Body of pancreas (tissue), 4 donors: ENCODE data around the gene SLC10A6. TPM values are rescaled to one million over a fixed set of nuclear protein-coding genes. Genes with fewer than 3 reads are reported as not detected.
A peak's percentile ranks its signal among the peaks of the same experiment; 100 is the strongest.

Experiments
- ATAC-seq: fragments of 150-250 bp; one replicate; pipeline ENCODE4 v1.9.1; 2016
- DNase-seq, 4 donors: peaks; one replicate each; pipeline ENCODE4 v3.0.0-alpha.2; 2019
- H3K27ac ChIP-seq, 4 donors: fragments of 200-600 bp; sonication (generic); 1 replicate in 3 of 4; 2 replicates in 1 of 4; pipeline versions ENCODE4 v1.5.1 to v1.6.1; 2016 to 2019; ENCODE audit warnings: mild to moderate bottlenecking in 1 of 4, mixed read lengths in 1 of 4, moderate library complexity in 1 of 4
- H3K27me3 ChIP-seq, 2 donors: fragments of 200-600 bp; sonication (generic); one replicate each; pipeline ENCODE4 v1.6.0; 2016; ENCODE audit warnings: mild to moderate bottlenecking in 1 of 2
- H3K36me3 ChIP-seq, 2 donors: fragments of 200-600 bp; sonication (generic); replicated peaks in 1 of 2; 2 replicates each; pipeline ENCODE4 v1.5.1; 2016; ENCODE audit warnings: low read depth in 2 of 2; ENCODE audit not compliant: insufficient read depth in 1 of 2
- H3K4me1 ChIP-seq: fragments of 200-600 bp; sonication (generic); one replicate; pipeline ENCODE4 v1.6.0; 2016
- H3K4me3 ChIP-seq, 2 donors: fragments of 200-600 bp; sonication (generic); 1 replicate in 1 of 2; 2 replicates in 1 of 2; pipeline ENCODE4 v1.5.1; 2016 to 2019
- H3K9me3 ChIP-seq, 3 donors: fragments of 200-600 bp; sonication (generic); 1 replicate in 2 of 3; 2 replicates in 1 of 3; pipeline ENCODE4 v1.5.1; 2016
- CTCF ChIP-seq, 7 experiments: fragments of 450-650 bp in 4 of 7; fragments of 200-600 bp in 3 of 7; sonication (generic) in 3 of 7; IDR thresholded peaks; one replicate each; pipeline ENCODE4 v1.5.1; 2016 to 2019; ENCODE audit warnings: antibody characterized with exemption in 7 of 7
- POLR2A ChIP-seq, 3 donors: fragments of 450-650 bp; IDR thresholded peaks; one replicate each; pipeline ENCODE4 v1.6.1; 2016; ENCODE audit warnings: antibody characterized with exemption in 3 of 3, mild to moderate bottlenecking in 2 of 3
- WGBS, 2 donors: methylation state at CpG; one replicate each; pipeline ENCODE4 v1.1.5; 2017; 5-methylcytosine and 5-hydroxymethylcytosine counted together
- intact Hi-C: fragments of 100-400 bp; cut with DNase I; formaldehyde crosslinking; loops from one replicate; pipeline ENCODE4 v1.15.1; 2023
- total RNA-seq, 2 donors: library from RNA; depleted of rRNA; stranded (reverse); fragments of >200 nt; gene quantifications; one replicate each; pipeline ENCODE4 v1.1.0, GENCODE V29; 2016

The SLC10A6 gene
- total RNA-seq, 2 donors from 2014 or later = 0.66 to 2.3 TPM

- peaks cover 13% of the 10 kb centered on the region for H3K4me1 ChIP-seq
- DNase-seq (no peak), ATAC-seq (no peak)
- no peak overlapping the region for H3K4me3 ChIP-seq
- TF ChIP-seq CTCF (IDR thresholded peaks at IDR 0.05) = no peak
- TF ChIP-seq POLR2A (IDR thresholded peaks at IDR 0.05) = no peak
- intact Hi-C loops = no loop called here
- no peaks in the 10 kb centered on the region for H3K36me3 ChIP-seq
- no peaks in the 10 kb centered on the region for H3K27me3 ChIP-seq
- H3K9me3 ChIP-seq = no peaks in the 10 kb centered on the region
- H3K27ac ChIP-seq = no peak overlapping the region
Observed at GRCh38 chr4:86894455-86894854, 45.3 kb upstream of the SLC10A6 start.

- DNase-seq (no peak), ATAC-seq (no peak)
- intact Hi-C loops = no loop called here
- Histone ChIP-seq H3K4me1 (peaks cover 13% of the 10 kb centered on the region), H3K36me3 (no peaks in the 10 kb centered on the region), H3K27me3 (no peaks in the 10 kb centered on the region), H3K9me3 (no peaks in the 10 kb centered on the region), H3K27ac (peak overlapping the region in 1 of 4 donors; percentile 93), H3K4me3 (no peak overlapping the region)
- TF ChIP-seq CTCF (IDR thresholded peaks at IDR 0.05) (no peak), POLR2A (IDR thresholded peaks at IDR 0.05) (no peak)
- 87 to 90% methylated on average over 18 to 19 of the region's 19 CpGs for WGBS, 2 donors
Observed at GRCh38 chr4:86893136-86893535, 44.0 kb upstream of the SLC10A6 start.

- H3K4me1 ChIP-seq = peaks cover 13% of the 10 kb centered on the region
- intact Hi-C loops = no loop called here
- peak overlapping the region in 1 of 2 donors; percentile 47 for H3K4me3 ChIP-seq
- DNase-seq (no peak), ATAC-seq (no peak)
- TF ChIP-seq CTCF (IDR thresholded peaks at IDR 0.05) (no peak), POLR2A (IDR thresholded peaks at IDR 0.05) (no peak)
- 4 to 8% methylated on average over 12 to 13 of the region's 13 CpGs for WGBS, 2 donors
- H3K27ac ChIP-seq = peak overlapping the region; percentile 81 to 93 (median 88)
- H3K9me3 ChIP-seq = no peaks in the 10 kb centered on the region
- no peaks in the 10 kb centered on the region for H3K36me3 ChIP-seq
- H3K27me3 ChIP-seq = no peaks in the 10 kb centered on the region
Observed at GRCh38 chr4:86892636-86892960, 43.4 kb upstream of the SLC10A6 start.

- intact Hi-C loops = no loop called here
- Histone ChIP-seq H3K36me3 (no peaks in the 10 kb centered on the region), H3K4me1 (peaks cover 13% of the 10 kb centered on the region), H3K9me3 (no peaks in the 10 kb centered on the region), H3K27ac (peak within 1 kb of the TSS; percentile 81 to 93 (median 88)), H3K27me3 (no peaks in the 10 kb centered on the region), H3K4me3 (peak within 1 kb of the TSS; percentile 47 to 60)
- ATAC-seq = peak; percentile 88
- peak; percentile 80 to 90 (median 87) for DNase-seq
- 0% methylated on average over 20 to 68 of the region's 84 CpGs for WGBS, 2 donors
- no peak for TF ChIP-seq CTCF (IDR thresholded peaks at IDR 0.05)
- TF ChIP-seq POLR2A (IDR thresholded peaks at IDR 0.05) = peak; percentile 72 to 87 (median 82)
Observed at GRCh38 chr4:86891762-86892635, 42.8 kb upstream of the SLC10A6 start, which contains the start of gene C4orf36. Gene C4orf36 (minus strand): TSS chr4:86892422. CDS start chr4:86891520, 902 bp downstream.
